AG04449 (cell line): ENCODE results near the gene ADAMTSL5.

Source experiments
- CTCF ChIA-PET: fragments of 350-600 bp; formaldehyde crosslinking; extraction: SDS; loops from one replicate; lab custom pipeline; 2021; ENCODE audit warnings: antibody characterized with exemption; lab: Yijun Ruan, JAX
- POLR2A ChIA-PET: fragments of 400-600, 350-600 bp; formaldehyde crosslinking; extraction: SDS; loops from one replicate; lab custom pipeline; 2020; ENCODE audit warnings: antibody characterized with exemption, inconsistent platforms; lab: Yijun Ruan, JAX
- DNase-seq: peaks from one replicate; pipeline ENCODE4 v3.0.0-alpha.2; 2010; ENCODE audit warnings: low read depth, low spot score
- H3K4me3 ChIP-seq: 2 replicates; pipeline ENCODE4 v1.5.1; 2011; ENCODE audit warnings: low read depth, mild to moderate bottlenecking, control low read depth, low read length
- TF ChIP-seq, protein P1 (sequence below): IDR thresholded peaks from one replicate; pipeline ENCODE4 v1.5.1; 2011; ENCODE audit warnings: mild to moderate bottlenecking, moderate library complexity, low read length, control low read depth, inconsistent platforms; ENCODE audit not compliant: insufficient read depth; ENCODE audit errors: missing control alignments

Gene ADAMTSL5

DNA sequence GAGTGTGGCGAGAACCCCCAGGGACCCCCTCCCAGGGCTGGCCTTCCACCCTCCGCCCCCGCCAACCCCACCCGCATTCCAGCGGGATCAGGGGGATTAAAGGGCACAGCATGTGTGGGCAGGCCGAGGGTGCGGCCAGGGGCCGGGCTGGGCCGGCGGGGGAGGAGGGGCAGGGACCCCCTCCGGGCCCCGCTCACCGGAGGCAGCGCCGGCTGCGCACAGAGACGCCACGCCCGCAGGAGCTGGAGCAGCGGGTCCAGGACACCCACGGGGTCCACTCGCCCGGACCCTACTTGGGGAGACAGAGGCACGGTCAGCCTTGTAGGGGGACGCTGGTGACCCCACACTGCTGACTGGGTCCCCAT, 2.4 kb downstream of the ADAMTSL5 start:
- CTCF ChIA-PET, result no interaction called here
- TF ChIP-seq, protein P1, sequence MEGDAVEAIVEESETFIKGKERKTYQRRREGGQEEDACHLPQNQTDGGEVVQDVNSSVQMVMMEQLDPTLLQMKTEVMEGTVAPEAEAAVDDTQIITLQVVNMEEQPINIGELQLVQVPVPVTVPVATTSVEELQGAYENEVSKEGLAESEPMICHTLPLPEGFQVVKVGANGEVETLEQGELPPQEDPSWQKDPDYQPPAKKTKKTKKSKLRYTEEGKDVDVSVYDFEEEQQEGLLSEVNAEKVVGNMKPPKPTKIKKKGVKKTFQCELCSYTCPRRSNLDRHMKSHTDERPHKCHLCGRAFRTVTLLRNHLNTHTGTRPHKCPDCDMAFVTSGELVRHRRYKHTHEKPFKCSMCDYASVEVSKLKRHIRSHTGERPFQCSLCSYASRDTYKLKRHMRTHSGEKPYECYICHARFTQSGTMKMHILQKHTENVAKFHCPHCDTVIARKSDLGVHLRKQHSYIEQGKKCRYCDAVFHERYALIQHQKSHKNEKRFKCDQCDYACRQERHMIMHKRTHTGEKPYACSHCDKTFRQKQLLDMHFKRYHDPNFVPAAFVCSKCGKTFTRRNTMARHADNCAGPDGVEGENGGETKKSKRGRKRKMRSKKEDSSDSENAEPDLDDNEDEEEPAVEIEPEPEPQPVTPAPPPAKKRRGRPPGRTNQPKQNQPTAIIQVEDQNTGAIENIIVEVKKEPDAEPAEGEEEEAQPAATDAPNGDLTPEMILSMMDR, result no peak
- no peak overlapping the region for H3K4me3 ChIP-seq
- POLR2A ChIA-PET, result no interaction called here
- no peak for DNase-seq

DNA sequence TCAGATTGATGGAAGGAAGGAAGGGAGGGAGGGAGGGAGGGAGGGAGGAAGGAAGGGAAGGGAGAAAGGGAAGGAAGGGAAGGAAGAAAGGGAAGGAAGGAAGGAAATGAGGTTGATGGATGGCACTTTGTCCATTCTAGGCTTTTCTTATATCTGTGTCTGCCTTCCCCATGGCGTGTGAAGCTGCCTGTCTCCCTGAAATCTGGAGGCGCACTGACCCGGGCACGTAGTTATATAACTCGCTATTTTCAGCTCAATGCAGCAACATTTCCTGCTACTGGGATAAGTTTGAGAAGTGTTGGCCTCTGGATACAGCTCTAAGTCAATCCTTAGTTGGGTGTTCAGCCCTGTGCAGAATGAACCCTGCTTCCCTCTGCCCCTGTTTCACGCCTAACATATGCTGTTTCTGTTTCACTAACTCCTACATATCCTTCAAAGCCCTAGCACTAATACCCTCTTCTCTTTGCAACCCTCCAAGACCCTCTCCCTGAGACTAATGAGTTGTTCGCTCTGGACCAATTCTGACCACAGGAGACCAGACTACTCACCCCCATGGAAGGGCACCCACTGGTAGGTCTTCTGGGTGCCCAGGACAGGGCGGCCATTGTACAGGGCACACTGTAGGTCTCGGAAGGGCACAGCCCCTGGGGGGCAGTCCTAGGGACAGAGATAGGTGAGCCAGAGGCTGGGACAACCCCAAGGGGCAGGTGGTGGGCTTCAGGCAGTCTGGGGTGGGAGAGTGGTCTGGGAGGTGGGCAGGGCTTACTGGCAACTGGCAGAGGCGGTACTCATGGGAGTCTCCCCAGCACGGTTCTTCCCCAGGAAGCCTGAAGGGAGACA, 3.0 kb downstream of the ADAMTSL5 start:
- no peak for DNase-seq
- ChIA-PET POLR2A (no interaction called here), CTCF (interaction anchor here (0.9 to 1.1 kb wide), 3 partner anchors 9 to 81 kb away, joined by 3 read pairs; no protein-coding TSS in a partner anchor)
- H3K4me3 ChIP-seq, result no peak overlapping the region
- TF ChIP-seq, protein P1, result no peak

DNA sequence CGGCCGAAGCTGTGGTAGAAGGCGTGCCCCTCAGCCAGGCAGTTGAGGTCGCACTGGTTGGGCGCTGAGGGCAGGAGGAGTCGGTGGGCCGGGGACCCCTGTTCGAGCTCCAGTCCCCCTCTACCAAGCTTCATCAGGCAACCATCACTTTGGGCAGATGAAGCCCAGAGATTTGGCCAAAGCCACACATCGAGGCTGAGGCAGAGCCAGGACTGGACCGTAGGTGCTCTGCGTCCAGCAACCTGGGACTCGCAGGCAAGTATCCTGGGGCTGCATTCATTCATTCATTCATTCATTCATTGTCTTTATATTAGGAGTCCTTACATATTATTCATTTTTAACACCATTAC, 4.3 kb downstream of the ADAMTSL5 start:
- H3K4me3 ChIP-seq, result peak overlapping the region; percentile 48
- DNase-seq, result no peak
- TF ChIP-seq, protein P1, result no peak
- ChIA-PET CTCF (interaction anchor here (1.1 kb wide), 2 partner anchors 10 to 38 kb away, joined by 3 read pairs; no protein-coding TSS in a partner anchor), POLR2A (interaction anchor here (0.6 to 1.0 kb wide), 2 partner anchors 9 to 1440 kb away, joined by 3 to 5 read pairs; no protein-coding TSS in a partner anchor)

DNA sequence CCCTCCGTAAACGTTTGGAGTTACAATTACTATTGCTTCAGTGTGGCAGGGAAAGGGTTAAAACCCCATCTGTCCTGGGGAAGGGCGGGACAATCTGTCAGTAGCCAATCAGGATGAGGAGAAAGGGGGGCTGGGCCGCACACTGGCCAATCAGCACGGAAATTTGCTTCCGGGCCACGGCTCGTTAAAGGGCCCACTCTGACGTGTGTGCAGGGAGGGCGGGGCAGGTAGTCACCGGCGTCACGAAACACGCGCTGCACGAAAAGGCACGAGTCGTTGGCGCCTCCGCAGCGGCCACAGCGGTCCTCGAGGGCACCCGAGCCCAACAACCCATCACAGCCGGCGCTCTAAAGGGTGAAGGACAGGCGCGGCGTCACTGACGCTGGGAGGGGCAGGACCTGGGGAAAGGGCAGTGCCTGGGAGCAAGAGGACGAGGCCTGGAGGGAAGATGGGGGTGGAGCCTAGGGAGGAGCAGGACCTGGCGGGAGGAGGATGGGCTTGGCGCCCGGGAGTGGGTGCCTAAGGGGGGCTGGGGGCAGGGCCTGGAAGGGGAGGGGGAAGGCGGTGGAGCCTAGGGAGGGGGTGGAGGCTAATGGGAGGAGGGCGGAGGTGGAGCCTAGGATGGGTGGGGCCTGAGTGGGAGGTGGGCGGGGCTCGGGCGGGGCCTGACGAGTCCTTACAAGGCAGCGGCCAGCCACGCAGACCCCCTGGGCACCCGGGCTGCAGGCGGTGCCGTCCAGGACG, 4.9 kb downstream of the ADAMTSL5 start:
- DNase-seq, result peak; percentile 77
- POLR2A ChIA-PET, result interaction anchor here (0.6 to 1.0 kb wide), 2 partner anchors 9 to 1441 kb away, joined by 3 to 5 read pairs; no protein-coding TSS in a partner anchor
- CTCF ChIA-PET, result interaction anchor here (1.1 kb wide), 1 partner anchor 38 kb away, joined by 3 read pairs; no protein-coding TSS in a partner anchor
- peak overlapping the region; percentile 70 for H3K4me3 ChIP-seq
- TF ChIP-seq, protein P1, result no peak

DNA sequence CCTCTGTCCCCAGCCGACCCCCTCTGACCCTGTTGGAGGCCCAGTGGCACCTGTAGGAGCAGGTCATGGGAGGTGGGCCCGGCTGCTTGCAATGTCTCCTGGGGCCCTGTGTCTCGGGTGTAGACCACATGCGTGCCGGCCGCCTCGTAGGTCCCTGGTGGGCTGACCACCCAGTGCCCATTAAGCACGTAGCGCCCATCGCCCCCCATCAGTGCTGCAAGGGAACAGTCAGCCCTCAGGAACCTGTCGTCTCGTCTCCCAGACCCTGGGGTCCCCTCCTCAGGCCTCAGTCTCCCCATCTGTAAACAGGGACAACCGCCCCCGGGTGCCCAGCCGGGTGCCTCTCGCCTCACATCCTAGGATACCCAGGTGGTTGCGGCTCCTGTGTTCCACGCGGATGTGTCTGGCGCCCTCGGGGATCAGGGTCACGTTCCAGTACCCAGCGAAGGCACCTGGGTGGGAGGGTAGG, 5.6 kb downstream of the ADAMTSL5 start:
- peak overlapping the region; percentile 29 for H3K4me3 ChIP-seq
- TF ChIP-seq, protein P1, result no peak
- ChIA-PET POLR2A (no interaction called here), CTCF (no interaction called here)
- DNase-seq, result no peak
